Liver (tissue), 9 donors: ENCODE results near the gene GIGYF1. TPM values are rescaled to one million over a fixed set of nuclear protein-coding genes. Genes with fewer than 3 reads are reported as not detected.

Experiments
- DNase-seq: peaks from one replicate; pipeline ENCODE4 v3.0.0-alpha.2; 2017; ENCODE audit warnings: low spot score
- H3K27ac ChIP-seq, 2 donors: one replicate each; pipeline ENCODE4 v1.7.0; 2013; ENCODE audit warnings: inconsistent platforms in 2 of 2, low read length in 2 of 2, control low read depth in 1 of 2, low read depth in 1 of 2, mild to moderate bottlenecking in 1 of 2
- H3K27me3 ChIP-seq, 4 donors: one replicate each; pipeline versions ENCODE4 v1.6.1 to v1.7.0; 2013; ENCODE audit warnings: low read length in 3 of 4, inconsistent platforms in 1 of 4, mild to moderate bottlenecking in 1 of 4, moderate library complexity in 1 of 4; ENCODE audit not compliant: control insufficient read depth in 4 of 4, insufficient read depth in 4 of 4
- H3K36me3 ChIP-seq, 4 donors: one replicate each; pipeline versions ENCODE4 v1.6.1 to v1.7.0; 2013; ENCODE audit warnings: low read length in 3 of 4, mild to moderate bottlenecking in 3 of 4, low read depth in 1 of 4, moderate library complexity in 1 of 4; ENCODE audit not compliant: control insufficient read depth in 4 of 4, insufficient read depth in 3 of 4
- H3K4me1 ChIP-seq, 4 donors: one replicate each; pipeline versions ENCODE4 v1.6.1 to v1.7.0; 2013; ENCODE audit warnings: low read length in 3 of 4, mild to moderate bottlenecking in 3 of 4, moderate library complexity in 1 of 4; ENCODE audit not compliant: control insufficient read depth in 4 of 4, insufficient read depth in 4 of 4
- H3K4me3 ChIP-seq, 3 donors: one replicate each; pipeline versions ENCODE4 v1.6.1 to v1.7.0; 2013; ENCODE audit warnings: low read length in 3 of 3, control low read depth in 1 of 3, low read depth in 1 of 3, mild to moderate bottlenecking in 1 of 3
- H3K9ac ChIP-seq, 2 donors: one replicate each; pipeline ENCODE4 v1.7.0; 2013; ENCODE audit warnings: low read length in 2 of 2, mild to moderate bottlenecking in 2 of 2, moderate library complexity in 2 of 2, control low read depth in 1 of 2, low read depth in 1 of 2
- H3K9me3 ChIP-seq, 4 donors: one replicate each; pipeline versions ENCODE4 v1.6.1 to v1.7.0; 2013; ENCODE audit warnings: low read length in 3 of 4; ENCODE audit not compliant: control insufficient read depth in 4 of 4
- EGR1 ChIP-seq, 2 donors: IDR thresholded peaks; 2 replicates each; pipeline ENCODE4 v1.6.1; 2016 to 2018; ENCODE audit warnings: antibody characterized with exemption in 2 of 2, low read depth in 2 of 2
- FOXA1 ChIP-seq: IDR thresholded peaks from 2 replicates; pipeline ENCODE4 v1.6.1; 2016; ENCODE audit warnings: antibody characterized with exemption
- FOXA2 ChIP-seq: IDR thresholded peaks from 2 replicates; pipeline ENCODE4 v1.6.1; 2016; ENCODE audit warnings: antibody characterized with exemption
- GABPA ChIP-seq, 2 donors: IDR thresholded peaks in 1 of 2; conservative IDR thresholded peaks in 1 of 2; 2 replicates each; pipeline ENCODE4 v1.6.1; 2016; ENCODE audit warnings: antibody characterized with exemption in 2 of 2, mild to moderate bottlenecking in 1 of 2, moderate library complexity in 1 of 2
- HNF4A ChIP-seq, 2 donors: conservative IDR thresholded peaks; 2 replicates each; pipeline ENCODE4 v1.6.1; 2016; ENCODE audit warnings: antibody characterized with exemption in 2 of 2, mild to moderate bottlenecking in 2 of 2
- JUND ChIP-seq, 2 donors: IDR thresholded peaks; 2 replicates each; pipeline ENCODE4 v1.6.1; 2016; ENCODE audit warnings: antibody characterized with exemption in 2 of 2
- NR2F2 ChIP-seq: IDR thresholded peaks from 2 replicates; pipeline ENCODE4 v1.6.1; 2016; ENCODE audit warnings: antibody characterized with exemption
- REST ChIP-seq: IDR thresholded peaks from 2 replicates; pipeline ENCODE4 v1.6.1; 2016; ENCODE audit warnings: antibody characterized with exemption, mild to moderate bottlenecking
- RXRA ChIP-seq, 2 donors: IDR thresholded peaks; 2 replicates each; pipeline ENCODE4 v1.6.1; 2017 to 2018; ENCODE audit warnings: antibody characterized with exemption in 2 of 2, mild to moderate bottlenecking in 1 of 2
- TAF1 ChIP-seq: conservative IDR thresholded peaks from 2 replicates; pipeline ENCODE4 v1.6.1; 2016; ENCODE audit warnings: antibody characterized with exemption, mild to moderate bottlenecking
- ZBTB33 ChIP-seq: IDR thresholded peaks from 2 replicates; pipeline ENCODE4 v1.6.1; 2016; ENCODE audit warnings: antibody characterized with exemption
- WGBS: extraction: QIAGEN DNeasy Blood & Tissue Kit; methylation state at CpG from one replicate; pipeline ENCODE4 v1.1.7; 2013; 5-methylcytosine and 5-hydroxymethylcytosine counted together
- polyA plus RNA-seq, 2 donors: library from polyadenylated mRNA; stranded (reverse) in 1 of 2; unstranded in 1 of 2; fragments of 200-250 nt in 1 of 2; fragments of >200 nt in 1 of 2; fragmentation: Nextera tagmentation in 1 of 2; extraction: Ambion mirVana in 1 of 2; gene quantifications; one replicate each; pipeline versions ENCODE4 v1.2.1 to v1.2.3, GENCODE V29; 2013 to 2015
- total RNA-seq, 2 donors: library from RNA; depleted of rRNA; stranded (reverse); fragments of >200 nt; gene quantifications; one replicate each; pipeline ENCODE4 v1.2.3, GENCODE V29; 2014
- TF ChIP-seq, protein P1 (sequence below): IDR thresholded peaks from 2 replicates; pipeline ENCODE4 v1.6.1; 2016; ENCODE audit warnings: antibody characterized with exemption
- TF ChIP-seq, protein P2 (sequence below): fragments of 150-350 bp; IDR thresholded peaks from 2 replicates; pipeline ENCODE4 v1.5.1; 2017; ENCODE audit warnings: improper control_type of control experiment, low read depth, low read length; ENCODE audit not compliant: missing input control
- donor health status: healthy.
- donor health status: healthy.
- donor health status: healthy.
- donor health status: healthy.
- donor health status: healthy.

Gene GIGYF1
- total and polyA plus RNA-seq, 4 donors, result 6.8 to 12.7 (median 10.1) TPM

DNA sequence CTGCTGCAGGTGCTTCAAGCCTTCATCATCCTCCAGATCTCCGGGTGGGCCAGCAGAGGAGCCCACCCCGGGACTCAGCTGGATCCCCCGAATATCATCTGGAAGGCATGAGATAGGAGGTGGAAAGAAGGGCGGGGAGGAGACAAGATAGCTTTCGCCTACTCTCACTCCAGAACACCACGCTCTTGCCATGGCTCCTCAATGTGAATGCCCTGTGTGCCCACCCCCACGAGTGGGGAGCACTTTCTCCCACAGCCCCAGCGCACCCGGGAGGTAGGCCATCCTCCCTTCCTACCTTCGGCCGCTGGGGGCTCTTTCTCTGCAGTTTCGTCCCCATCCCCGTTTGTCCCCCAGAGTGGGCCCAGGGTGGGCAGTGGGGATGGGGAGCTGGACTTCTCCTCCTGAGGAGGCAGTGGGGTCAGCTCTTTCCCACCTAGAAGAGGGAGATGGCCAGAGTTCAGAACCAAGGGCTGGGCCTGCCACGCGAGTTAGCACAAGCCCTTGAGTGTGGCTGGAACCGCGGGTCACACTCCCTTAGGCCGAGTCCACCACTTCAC, 8.9 kb downstream of the GIGYF1 start:
- 94% methylated on average over 18 of the region's 18 CpGs for WGBS

DNA sequence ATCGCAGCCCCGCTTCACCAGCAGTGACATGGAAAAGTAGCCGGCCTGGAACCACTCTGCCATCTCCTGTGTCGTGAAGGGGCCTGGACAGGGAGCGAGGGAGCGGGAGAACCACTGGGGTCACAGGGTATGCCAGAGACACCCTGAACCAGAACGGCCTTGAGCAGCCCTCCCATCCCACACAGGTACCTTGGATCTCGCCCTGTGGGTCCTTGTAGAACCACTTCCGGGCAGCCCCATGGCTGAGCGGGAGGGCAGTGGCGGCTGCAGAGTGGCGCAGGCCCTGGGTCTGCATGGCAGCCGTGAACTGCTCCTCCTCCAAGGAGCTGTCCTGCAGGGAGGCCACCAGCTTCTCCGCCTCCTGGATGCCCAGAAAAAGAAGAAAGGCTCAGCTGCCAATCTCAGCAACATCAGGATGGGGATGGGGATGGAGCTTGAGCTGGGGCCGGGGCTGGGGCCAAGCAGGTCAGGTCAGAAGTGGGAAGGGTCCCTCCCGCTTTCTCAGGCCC, 9.5 kb downstream of the GIGYF1 start:
- no peak for DNase-seq
- Histone ChIP-seq H3K27ac (no peak overlapping the region), H3K36me3 (peaks cover 0 to 60% (median 35%) of the 10 kb centered on the region in 4 donors), H3K4me3 (no peak overlapping the region), H3K9ac (no peak overlapping the region), H3K27me3 (no peaks in the 10 kb centered on the region), H3K4me1 (peaks cover 0 to 5% (median 2%) of the 10 kb centered on the region in 4 donors), H3K9me3 (no peaks in the 10 kb centered on the region)
- TF ChIP-seq RXRA (IDR thresholded peaks at IDR 0.05) (no peak), GABPA (IDR thresholded peaks at IDR 0.05 in 1 of 2, conservative IDR thresholded peaks at IDR 0.05 in 1 of 2) (no peak), HNF4A (conservative IDR thresholded peaks at IDR 0.05) (no peak), JUND (IDR thresholded peaks at IDR 0.05) (no peak), EGR1 (IDR thresholded peaks at IDR 0.05; ENCODE audit: low read depth in 2 of 2) (no peak), FOXA2 (no peak), ZBTB33 (no peak)
- TF ChIP-seq, protein P1, sequence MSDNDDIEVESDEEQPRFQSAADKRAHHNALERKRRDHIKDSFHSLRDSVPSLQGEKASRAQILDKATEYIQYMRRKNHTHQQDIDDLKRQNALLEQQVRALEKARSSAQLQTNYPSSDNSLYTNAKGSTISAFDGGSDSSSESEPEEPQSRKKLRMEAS, result no peak
- TF ChIP-seq, protein P2, sequence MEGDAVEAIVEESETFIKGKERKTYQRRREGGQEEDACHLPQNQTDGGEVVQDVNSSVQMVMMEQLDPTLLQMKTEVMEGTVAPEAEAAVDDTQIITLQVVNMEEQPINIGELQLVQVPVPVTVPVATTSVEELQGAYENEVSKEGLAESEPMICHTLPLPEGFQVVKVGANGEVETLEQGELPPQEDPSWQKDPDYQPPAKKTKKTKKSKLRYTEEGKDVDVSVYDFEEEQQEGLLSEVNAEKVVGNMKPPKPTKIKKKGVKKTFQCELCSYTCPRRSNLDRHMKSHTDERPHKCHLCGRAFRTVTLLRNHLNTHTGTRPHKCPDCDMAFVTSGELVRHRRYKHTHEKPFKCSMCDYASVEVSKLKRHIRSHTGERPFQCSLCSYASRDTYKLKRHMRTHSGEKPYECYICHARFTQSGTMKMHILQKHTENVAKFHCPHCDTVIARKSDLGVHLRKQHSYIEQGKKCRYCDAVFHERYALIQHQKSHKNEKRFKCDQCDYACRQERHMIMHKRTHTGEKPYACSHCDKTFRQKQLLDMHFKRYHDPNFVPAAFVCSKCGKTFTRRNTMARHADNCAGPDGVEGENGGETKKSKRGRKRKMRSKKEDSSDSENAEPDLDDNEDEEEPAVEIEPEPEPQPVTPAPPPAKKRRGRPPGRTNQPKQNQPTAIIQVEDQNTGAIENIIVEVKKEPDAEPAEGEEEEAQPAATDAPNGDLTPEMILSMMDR, result no peak
- 96% methylated on average over 16 of the region's 16 CpGs for WGBS

More for the DNA sequence above, 8.9 kb downstream of the GIGYF1 start:
- Histone ChIP-seq H3K36me3 (peaks cover 0 to 59% (median 35%) of the 10 kb centered on the region in 4 donors), H3K9me3 (no peaks in the 10 kb centered on the region), H3K27me3 (no peaks in the 10 kb centered on the region), H3K4me1 (peaks cover 0 to 6% (median 0%) of the 10 kb centered on the region in 4 donors), H3K27ac (no peak overlapping the region), H3K9ac (no peak overlapping the region), H3K4me3 (no peak overlapping the region)
- no peak for TF ChIP-seq GABPA (IDR thresholded peaks at IDR 0.05 in 1 of 2, conservative IDR thresholded peaks at IDR 0.05 in 1 of 2)
- TF ChIP-seq HNF4A (conservative IDR thresholded peaks at IDR 0.05), result no peak
- TF ChIP-seq NR2F2, result no peak
- TF ChIP-seq TAF1, result no peak
- no peak for DNase-seq

DNA sequence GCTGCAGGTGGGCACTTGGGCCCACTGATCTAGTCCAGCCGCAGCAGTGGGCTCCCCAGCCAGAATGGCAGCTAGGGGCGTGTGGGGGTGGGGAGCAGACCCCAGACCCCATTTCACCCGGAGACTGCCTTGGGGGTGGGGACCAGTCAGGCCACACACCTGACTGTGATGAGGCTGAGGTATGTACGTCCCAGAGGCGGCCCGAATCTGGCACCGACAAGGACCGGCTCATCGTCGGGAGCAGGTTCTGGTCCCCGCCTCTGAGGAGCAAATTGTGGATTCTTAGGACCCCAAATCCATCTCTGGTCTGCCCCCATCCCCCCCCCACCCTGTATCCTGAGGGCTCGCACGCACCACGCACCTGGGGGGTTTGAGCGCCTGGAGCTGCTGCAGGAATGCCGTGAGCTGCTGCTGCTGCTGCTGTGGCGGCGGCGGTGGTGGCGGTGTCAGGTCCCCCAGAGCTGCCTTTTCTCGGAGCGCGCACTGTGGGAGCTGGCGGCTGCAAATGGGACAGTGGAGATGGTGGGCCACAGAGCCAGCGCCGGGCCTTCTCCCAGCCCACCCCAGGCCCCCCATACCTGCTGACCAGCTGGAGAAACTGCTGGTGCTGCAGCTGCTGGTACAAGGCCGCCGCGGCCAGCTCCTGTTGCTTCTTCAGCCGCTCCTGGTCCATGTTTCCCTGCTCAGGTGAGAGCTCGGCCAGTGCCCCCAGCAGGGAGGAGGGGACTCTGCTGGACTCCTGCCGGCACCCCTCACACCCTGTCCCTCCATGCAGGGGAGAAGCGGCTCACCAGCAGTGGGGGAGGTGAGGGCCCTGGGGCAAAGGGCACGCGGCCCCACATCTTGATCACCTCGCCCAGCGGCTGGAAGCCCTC, 10.2 kb downstream of the GIGYF1 start:
- Histone ChIP-seq H3K9me3 (no peaks in the 10 kb centered on the region), H3K9ac (no peak overlapping the region), H3K27me3 (no peaks in the 10 kb centered on the region), H3K36me3 (peaks cover 2 to 63% (median 38%) of the 10 kb centered on the region in 4 donors), H3K27ac (no peak overlapping the region), H3K4me3 (no peak overlapping the region), H3K4me1 (peaks cover 0 to 3% (median 2%) of the 10 kb centered on the region in 4 donors)
- no peak for TF ChIP-seq REST
- TF ChIP-seq FOXA1, result no peak
- no peak for TF ChIP-seq NR2F2
- no peak for TF ChIP-seq ZBTB33
- DNase-seq, result no peak
- WGBS, result 96% methylated on average over 37 of the region's 37 CpGs
